Stimulated activated CD8-positive, alpha-beta memory T cell treated with anti-CD3 and anti-CD28 coated beads, Interleukin-4, amount 100 ng/mL, for 4 hours (primary cell): ENCODE measurements around the gene ZRANB1.

Source experiments
- DNase-seq, 2 donors: peaks; one replicate each; pipeline ENCODE4 v3.0.0-alpha.2; 2020; ENCODE audit warnings: low read depth in 2 of 2, low spot score in 1 of 2

ZRANB1 gene

GRCh38 chr10:125004571-125005311, 62.8 kb downstream of the ZRANB1 start:
- no peak for DNase-seq

- DNase-seq: no peak
These were observed 63.6 kb downstream of the ZRANB1 start for GRCh38 chr10:125005312-125006187.

- DNase-seq: no peak
These were observed 64.3 kb downstream of the ZRANB1 start for GRCh38 chr10:125006188-125006680.

GRCh38 chr10:125006921-125007426, 65.1 kb downstream of the ZRANB1 start:
- no peak for DNase-seq

GRCh38 chr10:125007436-125007835, 65.5 kb downstream of the ZRANB1 start:
- DNase-seq: no peak

- no peak for DNase-seq
These were observed 67.0 kb downstream of the ZRANB1 start for GRCh38 chr10:125008689-125009638.

GRCh38 chr10:125009661-125010161, 67.8 kb downstream of the ZRANB1 start:
- no peak for DNase-seq

GRCh38 chr10:125010362-125010761, 68.4 kb downstream of the ZRANB1 start:
- no peak for DNase-seq

- no peak for DNase-seq
These were observed 69.4 kb downstream of the ZRANB1 start for GRCh38 chr10:125011171-125011925.

GRCh38 chr10:125011926-125012705, 70.2 kb downstream of the ZRANB1 start:
- no peak for DNase-seq

- DNase-seq: no peak
These were observed 71.1 kb downstream of the ZRANB1 start for GRCh38 chr10:125012851-125013528.

- no peak for DNase-seq
These were observed 71.6 kb downstream of the ZRANB1 start for GRCh38 chr10:125013529-125013872.

GRCh38 chr10:125014086-125014830, 72.3 kb downstream of the ZRANB1 start:
- DNase-seq: no peak

- no peak for DNase-seq
These were observed 73.0 kb downstream of the ZRANB1 start for GRCh38 chr10:125014836-125015355.

- DNase-seq: peak in 1 of 2 donors; percentile 4
These were observed 73.5 kb downstream of the ZRANB1 start for GRCh38 chr10:125015356-125015944.

- no peak for DNase-seq
These were observed 74.2 kb downstream of the ZRANB1 start for GRCh38 chr10:125016123-125016522.

GRCh38 chr10:125016611-125017202, 74.8 kb downstream of the ZRANB1 start:
- DNase-seq: no peak
